Myometrial cell (primary cell): ENCODE data around the gene OR9A2. TPM values are rescaled to one million over a fixed set of nuclear protein-coding genes. Genes with fewer than 3 reads are reported as not detected.

ENCODE experiments used
- total RNA-seq: library from RNA; depleted of rRNA; stranded (reverse); fragments of >200 nt; gene quantifications from 2 replicates; pipeline ENCODE4 v1.2.3, GENCODE V29; 2015

The OR9A2 gene, protein sequence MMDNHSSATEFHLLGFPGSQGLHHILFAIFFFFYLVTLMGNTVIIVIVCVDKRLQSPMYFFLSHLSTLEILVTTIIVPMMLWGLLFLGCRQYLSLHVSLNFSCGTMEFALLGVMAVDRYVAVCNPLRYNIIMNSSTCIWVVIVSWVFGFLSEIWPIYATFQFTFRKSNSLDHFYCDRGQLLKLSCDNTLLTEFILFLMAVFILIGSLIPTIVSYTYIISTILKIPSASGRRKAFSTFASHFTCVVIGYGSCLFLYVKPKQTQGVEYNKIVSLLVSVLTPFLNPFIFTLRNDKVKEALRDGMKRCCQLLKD
- total RNA-seq: not detected in 2 replicates

DNA sequence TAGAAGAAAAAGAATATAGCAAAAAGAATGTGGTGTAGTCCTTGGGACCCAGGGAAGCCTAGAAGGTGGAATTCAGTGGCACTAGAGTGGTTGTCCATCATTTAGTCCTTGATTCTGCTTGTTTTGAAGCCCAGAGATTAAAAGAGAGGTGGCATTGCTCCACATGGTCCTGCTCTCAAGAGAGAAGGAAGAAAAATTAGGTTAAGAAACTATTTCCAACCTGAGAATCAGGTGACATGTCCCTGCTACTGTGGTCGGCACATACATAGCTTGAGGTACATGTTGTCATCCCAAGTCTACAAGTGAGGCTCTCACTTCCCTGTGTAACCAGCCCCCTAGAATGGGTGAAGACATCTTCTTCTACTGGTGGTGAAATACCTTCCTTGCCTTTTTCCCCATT, at the start of gene OR9A2:
Gene OR9A2 (minus strand): TSS at position 101 of the 400 bp plus-strand sequence. CDS start 0 bp downstream, at position 101.

DNA sequence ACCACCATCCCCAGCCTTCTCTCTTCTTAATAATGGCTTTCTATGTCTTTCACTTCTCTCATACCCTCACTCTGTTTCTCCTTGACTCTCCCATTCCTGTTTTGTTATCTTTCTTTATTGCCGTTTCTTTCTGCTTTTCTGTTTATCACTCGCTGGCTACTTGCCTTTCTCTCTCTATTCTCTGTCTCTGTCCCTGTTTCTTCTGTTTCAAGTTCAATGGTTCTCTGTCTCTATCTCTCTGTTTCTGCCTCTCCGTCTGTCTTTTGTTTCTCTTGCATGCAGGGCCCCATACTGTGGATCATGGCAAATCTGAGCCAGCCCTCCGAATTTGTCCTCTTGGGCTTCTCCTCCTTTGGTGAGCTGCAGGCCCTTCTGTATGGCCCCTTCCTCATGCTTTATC, 25.1 kb upstream of the OR9A2 start, which contains the start of gene OR6V1:
Gene OR6V1 (plus strand): TSS at position 301 of the 400 bp plus-strand sequence. CDS start 0 bp downstream, at position 301.

Other genes with a start within 250 kb of the OR9A2 start
- gene EPHB6, start 172.1 kb downstream of the OR9A2 start, total RNA-seq: 23.9 and 25.4 TPM in 2 replicates
- gene TRPV6, start 141.4 kb downstream of the OR9A2 start, total RNA-seq: not detected in 2 replicates
- gene TRPV5, start 93.4 kb downstream of the OR9A2 start, total RNA-seq: not detected in 2 replicates
- gene LLCFC1, start 87.6 kb downstream of the OR9A2 start, total RNA-seq: not detected in 2 replicates
- not detected in 2 replicates for gene KEL, start 64.8 kb downstream of the OR9A2 start, total RNA-seq
- gene OR6V1, start 25.2 kb upstream of the OR9A2 start, total RNA-seq: not detected in 2 replicates
- gene PIP, start 104.9 kb upstream of the OR9A2 start, total RNA-seq: not detected in 2 replicates
- not detected in 2 replicates for gene TAS2R39, start 156.3 kb upstream of the OR9A2 start, total RNA-seq
- not detected in 2 replicates for gene TAS2R40, start 194.9 kb upstream of the OR9A2 start, total RNA-seq
- gene GSTK1, start 236.3 kb upstream of the OR9A2 start, total RNA-seq: 154 and 185 TPM in 2 replicates